ENCODE data around the gene ALPK1.

DNA sequence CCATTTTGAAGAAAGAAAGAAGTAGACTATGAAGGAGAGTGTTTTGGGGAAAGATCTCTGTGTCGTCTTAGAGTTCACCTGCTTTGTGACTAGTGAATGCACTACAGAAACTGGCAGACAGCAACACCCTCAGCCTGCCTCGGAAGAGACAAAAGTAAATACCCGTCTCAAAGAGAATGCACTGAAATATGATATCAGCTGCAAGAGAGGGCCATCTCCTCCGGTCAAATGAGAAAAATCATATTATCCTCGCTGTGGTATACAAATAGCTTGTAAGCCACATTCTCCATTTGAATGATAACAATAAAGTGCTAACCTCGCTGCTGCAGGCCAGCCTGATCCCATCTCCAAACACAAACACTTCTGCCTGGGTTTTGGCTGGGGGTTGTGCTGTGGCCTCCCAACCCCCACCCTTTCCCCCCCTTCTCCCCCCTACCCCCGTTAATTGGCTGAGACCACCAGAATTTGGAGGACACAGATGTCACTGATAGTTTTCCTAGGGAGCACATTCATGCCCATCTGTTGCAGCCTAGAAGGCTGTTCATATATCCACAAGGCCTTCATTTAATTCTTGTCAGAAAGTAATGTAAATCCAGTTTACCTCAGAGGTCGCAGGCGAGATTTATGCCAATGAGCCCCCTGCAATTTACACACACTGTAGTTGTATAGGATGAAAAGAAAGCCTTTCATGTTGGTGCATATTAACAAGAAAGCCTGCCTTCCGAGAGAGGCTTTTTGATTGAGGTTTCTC lies 46.3 kb downstream of the ALPK1 start:
- TF ChIP-seq EP300 (IDR thresholded peaks at IDR 0.05) (no peak), POLR2A (IDR thresholded peaks at IDR 0.05) (no peak)
- TF ChIP-seq, protein P1, sequence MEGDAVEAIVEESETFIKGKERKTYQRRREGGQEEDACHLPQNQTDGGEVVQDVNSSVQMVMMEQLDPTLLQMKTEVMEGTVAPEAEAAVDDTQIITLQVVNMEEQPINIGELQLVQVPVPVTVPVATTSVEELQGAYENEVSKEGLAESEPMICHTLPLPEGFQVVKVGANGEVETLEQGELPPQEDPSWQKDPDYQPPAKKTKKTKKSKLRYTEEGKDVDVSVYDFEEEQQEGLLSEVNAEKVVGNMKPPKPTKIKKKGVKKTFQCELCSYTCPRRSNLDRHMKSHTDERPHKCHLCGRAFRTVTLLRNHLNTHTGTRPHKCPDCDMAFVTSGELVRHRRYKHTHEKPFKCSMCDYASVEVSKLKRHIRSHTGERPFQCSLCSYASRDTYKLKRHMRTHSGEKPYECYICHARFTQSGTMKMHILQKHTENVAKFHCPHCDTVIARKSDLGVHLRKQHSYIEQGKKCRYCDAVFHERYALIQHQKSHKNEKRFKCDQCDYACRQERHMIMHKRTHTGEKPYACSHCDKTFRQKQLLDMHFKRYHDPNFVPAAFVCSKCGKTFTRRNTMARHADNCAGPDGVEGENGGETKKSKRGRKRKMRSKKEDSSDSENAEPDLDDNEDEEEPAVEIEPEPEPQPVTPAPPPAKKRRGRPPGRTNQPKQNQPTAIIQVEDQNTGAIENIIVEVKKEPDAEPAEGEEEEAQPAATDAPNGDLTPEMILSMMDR (IDR thresholded peaks at IDR 0.05) = no peak

Data from sigmoid colon (tissue), 4 donors.